Raji (cell line): ENCODE data around the gene IFI27.

ENCODE experiments used
- POLR2A ChIP-seq: IDR thresholded peaks from 2 replicates; pipeline ENCODE4 v1.6.1; 2011; ENCODE audit warnings: low read depth, low read length, control low read depth; ENCODE audit not compliant: insufficient read depth

The IFI27 gene

DNA sequence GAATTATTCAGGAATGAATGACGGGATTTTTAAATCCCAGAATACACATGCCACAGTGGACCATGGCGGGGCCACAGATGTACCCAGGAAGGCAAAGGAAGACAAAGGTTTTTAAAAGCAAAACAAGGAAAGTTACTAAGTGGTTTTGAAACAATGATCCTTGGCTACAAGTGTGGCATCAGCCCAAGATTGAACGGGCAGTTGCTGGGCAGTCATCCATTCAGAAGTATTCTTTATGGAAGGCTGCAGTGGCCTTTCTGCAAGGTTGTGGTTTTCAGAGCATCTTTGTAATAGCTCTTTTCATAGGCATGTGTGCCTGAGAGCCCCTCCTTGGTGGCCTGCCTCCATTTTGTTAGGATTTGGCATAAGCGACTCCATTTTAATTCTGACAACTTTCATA lies 13.4 kb upstream of the IFI27 start:
- no peak for TF ChIP-seq POLR2A

DNA sequence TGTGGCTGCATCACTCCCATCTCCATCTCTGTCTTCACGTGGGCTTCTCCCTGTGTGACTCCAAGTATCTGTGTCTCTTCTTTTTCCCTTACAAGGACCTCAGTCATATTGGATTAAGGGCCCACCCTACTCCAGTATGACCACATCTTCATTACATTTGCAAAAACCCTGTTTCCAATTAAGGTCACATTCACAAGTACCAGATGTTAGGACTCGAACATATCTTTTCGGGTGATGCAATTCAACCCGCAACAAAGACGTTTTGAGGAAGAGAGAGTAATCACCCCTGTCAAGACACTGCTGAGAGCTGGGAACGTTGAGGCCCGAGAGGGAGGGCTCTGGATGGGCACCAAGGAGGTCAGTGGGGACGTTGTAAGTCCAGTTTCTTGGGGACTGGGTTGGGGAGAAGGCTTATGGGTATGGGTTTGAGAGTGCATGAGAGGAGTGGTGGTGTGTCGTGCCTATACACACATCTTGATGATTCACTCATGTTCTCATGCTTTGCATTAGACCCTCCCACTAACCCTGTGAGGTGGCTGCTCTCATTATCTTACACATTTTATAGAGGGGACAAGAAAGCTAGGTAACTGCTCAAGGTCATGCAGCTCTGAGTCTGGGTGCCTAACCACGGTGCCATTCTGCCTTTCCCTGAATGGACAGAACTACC lies 12.1 kb upstream of the IFI27 start:
- TF ChIP-seq POLR2A = no peak

DNA sequence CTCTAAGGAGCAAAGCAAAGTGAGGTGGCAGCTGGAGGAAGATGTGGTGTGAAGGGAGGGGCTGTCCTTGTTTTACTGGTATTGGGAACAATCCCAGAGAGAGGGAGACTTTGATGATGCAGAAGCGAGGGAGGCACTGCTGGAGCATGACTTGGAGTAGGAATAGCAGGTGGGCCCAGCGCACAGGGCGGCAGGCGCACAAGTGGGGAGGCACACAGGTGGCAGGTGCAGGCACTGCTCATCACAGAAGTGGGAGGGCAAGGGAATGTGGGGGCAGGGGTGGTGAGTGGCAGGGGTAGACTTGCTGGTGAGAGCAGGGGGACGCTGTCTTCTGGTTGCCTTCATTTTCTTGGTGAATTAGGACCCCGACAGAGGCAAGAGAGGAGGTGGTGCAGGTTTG lies 11.5 kb upstream of the IFI27 start:
- TF ChIP-seq POLR2A = no peak

DNA sequence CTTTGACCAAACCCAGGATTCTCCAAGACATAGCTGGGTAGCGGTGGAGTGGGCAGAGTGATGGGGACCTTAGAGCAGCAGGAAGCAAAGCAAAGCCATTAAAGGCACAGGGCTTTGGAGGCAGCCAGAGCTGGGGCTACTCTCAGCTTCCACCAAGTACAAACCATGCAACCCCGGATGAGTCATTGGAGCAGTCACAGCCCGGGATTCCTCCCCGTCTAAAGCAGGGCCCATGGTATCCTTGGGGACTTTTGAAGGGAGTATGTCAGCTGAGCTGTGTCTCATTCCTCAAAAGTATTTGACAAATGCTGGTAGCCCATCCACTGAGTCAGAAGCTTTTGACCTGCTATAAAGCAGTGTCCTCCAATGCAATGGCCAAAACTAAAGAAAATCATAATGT lies 9.7 kb upstream of the IFI27 start:
- TF ChIP-seq POLR2A = no peak

DNA sequence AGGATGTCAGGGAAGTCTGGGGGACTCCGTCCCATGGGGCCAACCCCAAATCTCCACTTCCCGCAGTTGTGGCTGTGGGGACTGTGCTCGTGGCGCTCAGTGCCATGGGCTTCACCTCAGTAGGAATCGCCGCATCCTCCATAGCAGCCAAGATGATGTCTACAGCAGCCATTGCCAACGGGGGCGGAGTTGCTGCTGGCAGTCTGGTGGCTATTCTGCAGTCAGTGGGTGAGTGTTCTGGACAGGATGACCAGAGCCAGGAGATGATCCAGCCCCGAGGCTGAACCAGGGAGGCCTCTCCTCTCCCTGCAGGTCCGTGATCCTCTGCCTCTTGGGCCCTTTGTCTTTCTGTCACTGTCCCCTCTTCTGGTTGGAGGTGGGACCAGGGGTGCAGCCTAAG lies 8.8 kb upstream of the IFI27 start:
- TF ChIP-seq POLR2A = no peak

DNA sequence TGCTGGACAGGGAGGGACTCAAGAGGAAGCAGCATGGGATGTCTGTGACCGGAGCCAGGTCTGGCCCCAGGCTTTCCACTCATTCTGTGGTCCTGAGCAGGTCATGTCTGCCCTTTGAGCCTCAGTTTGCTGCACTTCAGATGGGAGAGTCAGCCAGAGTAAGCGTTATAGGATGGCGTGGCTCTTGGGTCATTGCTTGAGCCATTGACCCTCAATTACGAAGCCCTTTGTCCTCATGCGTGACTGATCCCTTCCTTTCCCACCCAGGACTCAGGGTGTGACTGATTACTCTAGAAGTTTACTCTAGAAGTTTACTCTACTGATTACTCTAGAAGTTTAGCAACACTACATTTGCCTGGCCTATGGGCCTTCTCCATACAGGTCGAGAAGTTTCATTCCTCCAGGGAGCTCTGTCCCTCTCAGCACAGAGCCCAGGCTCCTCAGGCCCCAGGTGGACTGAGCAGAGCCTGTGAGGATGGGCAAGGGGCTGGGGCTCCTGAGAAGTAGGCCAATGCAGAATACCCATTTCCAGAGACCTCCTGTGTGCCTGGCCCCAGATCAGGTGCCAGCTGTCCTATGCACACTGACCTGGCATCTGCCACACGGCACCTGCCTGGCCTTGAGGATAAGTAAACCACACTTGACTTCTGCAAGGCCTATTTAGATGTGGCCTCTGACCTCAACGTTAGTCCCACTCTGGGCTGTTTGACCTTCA lies 7.6 kb upstream of the IFI27 start:
- no peak for TF ChIP-seq POLR2A

DNA sequence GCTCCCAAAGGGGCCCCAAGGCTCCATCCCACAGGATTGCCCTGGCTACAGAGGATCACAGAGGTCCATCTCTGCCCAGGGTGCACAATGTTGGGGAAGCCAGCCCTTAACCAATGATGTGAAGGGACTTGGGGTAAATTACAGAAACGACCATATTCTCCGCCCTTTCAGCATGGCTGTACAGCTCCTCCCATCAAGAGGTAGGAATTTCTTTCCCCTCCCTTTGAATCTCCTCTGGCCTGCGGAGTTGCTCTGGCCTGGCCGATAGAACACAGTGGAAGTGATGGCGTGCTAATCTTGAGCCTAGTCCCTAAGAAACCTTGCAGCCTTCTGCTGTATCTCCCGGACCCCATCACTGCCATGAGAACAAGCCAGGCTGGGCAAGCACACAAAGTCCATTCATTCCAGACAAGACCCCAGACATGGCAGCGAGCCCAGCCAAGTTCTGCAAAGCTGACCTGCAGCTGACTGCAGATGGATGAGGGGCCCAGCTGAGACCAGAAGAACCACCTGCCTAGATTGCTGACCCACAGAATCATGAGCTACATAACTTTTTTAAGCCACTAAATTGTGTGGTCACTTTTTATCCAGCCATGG lies 6.9 kb upstream of the IFI27 start:
- no peak for TF ChIP-seq POLR2A

DNA sequence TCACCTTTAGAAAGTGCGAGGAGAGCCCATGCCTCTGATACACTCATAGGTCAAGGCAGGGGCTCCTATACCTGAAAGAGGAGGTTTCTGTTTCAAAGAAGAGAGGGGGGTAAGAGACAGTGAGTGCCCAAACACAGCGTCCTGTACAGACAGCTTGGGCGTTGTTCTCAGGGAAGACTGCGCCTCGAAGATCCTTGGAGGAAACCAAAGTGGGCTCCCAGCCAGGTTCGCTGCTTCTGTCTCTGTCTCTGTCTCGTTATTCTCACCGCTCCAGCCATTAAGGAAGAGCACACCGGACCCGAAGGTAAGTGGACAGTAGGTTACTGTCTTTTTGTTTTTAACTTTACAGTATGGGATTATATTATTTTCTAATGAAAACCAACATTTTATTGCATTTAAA lies 5.8 kb upstream of the IFI27 start:
- no peak for TF ChIP-seq POLR2A

DNA sequence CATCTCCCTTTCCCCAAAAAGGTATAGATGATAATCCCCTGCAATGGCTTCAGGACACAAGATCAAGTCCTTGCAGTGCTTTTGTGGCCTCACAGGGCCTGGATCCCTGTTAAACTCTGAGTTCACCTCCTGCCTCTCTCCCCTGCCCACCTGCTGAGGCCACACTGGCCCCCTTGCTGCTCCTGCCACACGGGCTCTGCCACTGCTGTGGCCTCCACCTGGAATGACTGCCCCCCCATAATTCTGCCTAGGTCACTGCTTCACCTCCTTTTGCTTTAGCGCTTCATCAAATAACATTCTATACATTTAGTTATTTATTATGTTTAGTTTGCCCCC lies 653 bp upstream of the IFI27 start:
- TF ChIP-seq POLR2A = no peak

DNA sequence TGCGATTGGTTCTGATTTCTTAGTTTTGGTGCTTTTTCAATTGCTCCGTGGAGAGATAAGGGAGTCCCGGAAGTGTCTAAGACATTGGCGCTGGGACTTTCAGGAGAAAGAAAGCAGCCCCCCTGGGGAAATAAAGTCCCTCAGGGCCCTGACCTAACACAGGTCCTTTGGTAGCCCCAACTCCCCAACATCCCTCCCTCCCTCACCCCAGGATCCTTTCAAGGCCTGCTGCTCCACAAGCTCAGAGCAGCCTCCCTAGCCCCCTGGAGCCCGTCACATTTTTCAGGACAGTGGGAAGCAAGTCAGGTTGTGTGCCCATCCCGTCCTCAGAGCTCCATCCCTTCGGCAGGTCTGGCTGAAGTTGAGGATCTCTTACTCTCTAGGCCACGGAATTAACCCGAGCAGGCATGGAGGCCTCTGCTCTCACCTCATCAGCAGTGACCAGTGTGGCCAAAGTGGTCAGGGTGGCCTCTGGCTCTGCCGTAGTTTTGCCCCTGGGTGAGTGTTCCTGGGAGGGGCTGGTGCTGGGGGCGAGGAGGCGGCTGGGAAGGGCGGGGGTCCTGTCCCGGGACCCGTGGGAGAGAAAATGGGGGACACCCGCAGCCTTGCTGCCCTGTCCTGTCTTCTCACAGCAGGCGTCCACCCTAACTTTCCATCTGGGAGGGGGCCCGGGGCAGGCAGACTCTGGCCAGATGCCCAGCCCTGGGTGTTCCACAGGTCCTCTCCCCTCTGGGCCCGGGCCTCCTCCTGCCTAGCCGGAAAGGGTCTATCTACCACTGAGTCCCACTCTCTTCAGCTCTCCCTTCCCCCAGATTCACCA lies 950 bp downstream of the IFI27 start:
- TF ChIP-seq POLR2A = no peak

DNA sequence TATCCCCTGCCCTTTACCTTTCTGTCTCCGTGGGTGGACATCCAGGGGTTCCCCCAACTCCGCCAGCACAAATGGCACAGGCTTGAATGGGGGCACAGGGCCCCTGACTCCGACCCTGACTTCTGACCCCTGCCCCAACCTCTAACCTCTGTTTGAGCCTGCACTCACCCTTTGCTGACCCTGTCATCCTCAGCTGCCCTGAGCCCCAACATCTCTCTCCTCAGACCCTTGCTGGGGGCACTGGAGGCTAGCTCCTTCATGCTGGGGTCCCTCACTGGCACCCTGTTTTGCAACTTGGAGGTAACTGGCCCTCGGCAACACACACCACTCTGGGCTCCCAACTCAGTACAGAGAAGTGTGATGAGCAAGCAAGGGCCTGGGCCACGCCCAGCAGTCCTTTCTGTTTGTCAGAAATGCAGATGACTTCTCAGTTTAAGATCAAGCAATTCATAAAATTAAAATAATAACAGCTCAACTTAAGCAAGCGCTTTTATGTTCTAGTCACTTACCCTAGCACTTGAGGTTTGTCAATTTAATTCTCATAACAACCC lies 2.1 kb downstream of the IFI27 start:
- TF ChIP-seq POLR2A = no peak

DNA sequence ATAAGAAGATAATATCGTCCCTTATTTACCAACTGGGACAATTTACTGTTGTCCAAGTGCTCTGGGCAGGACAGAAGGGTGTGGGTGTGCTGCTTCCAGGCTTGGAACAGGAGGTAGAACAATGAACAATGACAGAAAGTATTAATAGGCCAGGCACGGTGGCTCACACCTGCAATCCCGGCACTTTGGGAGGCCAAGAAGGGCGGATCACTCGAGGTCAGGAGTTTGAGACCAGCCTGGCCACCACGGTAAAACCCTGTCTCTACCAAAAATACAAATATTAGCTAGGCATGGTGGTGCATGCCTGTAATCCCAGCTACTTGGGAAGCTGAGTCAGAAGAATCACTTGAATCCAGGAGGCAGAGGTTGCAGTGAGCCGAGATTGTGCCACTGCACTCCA lies 2.5 kb downstream of the IFI27 start:
- no peak for TF ChIP-seq POLR2A

DNA sequence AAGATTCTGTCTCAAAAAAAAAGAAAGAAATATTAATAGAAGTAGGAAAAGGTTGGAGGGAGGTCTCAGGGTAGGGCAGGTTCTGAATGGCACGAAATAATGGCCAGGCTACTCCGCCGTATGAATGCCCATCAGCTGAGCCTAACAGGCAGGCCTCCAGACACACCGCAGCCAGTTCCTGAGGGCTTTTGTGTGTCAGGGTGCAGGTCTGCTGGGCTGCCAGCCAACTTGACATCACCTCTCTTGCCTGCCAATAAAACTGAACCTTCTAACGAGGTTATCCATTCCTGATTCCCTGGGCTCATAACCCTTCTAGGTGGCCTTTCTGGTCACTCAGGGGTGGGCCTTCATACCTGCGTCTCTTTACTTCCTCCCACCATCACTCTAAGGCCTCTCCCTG lies 3.0 kb downstream of the IFI27 start:
- TF ChIP-seq POLR2A = no peak

DNA sequence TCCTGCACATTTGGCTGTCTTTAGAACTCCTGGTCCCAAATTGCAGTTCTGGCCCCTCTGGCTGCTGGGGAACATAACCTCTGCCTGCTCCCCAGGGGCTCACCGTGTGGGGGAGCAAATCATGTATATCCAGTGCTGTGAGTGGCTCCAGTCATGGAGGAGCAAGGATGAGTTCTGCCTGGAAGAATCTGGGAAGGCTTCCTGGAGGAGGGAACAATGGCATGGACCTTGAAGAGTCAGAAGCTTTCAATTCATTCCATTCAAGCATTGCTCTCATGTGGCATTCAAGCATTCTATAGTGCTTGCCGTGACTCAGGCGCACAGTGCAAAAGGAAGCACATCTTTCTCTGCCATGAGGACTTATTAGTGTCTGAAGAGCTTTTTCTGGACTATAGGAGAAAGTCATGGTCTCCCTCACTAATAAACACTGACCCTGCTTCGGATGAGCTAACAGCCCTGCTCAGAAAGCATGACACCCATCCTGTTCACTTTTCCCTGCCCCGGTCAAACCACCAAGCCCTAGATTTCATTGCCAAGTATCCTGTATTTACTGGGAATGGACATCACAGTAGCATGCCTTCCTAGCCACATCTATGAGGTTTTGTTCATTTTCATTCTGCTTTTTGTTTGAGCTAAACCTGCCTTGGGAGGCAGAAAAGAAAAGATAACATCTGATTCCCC lies 3.5 kb downstream of the IFI27 start:
- TF ChIP-seq POLR2A = no peak

DNA sequence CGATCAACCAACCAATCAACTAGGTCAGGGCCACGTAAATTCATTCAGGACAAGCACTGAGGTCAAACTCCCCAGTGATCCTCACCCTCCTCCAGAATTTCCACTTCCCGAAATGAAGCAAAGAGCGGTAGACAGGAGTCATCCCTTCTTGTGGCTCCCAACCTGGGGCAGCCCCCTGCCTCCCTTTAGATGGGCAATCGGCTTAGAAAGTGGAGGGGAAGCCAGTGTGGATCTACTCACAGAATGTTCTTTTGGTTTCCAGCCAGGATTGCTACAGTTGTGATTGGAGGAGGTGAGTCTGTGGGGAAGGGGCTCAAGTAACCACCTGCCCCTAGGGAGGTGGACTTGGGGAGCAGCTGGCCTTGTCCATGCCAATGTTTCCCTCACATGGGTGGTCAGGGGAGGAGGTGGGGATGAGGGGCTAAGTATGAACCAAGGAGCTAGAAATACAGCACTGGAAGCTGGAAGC lies 4.1 kb downstream of the IFI27 start:
- TF ChIP-seq POLR2A = no peak
